DOHH2 (cell line): Measurements from ENCODE around the gene SEMA5A.

Experiments used
- H3F3A ChIP-seq: fragments of 200-600 bp; sonication (generic), shearing (Covaris generic); 2 replicates; pipeline ENCODE4 v1.6.0; 2016; ENCODE audit warnings: antibody characterized with exemption, mild to moderate bottlenecking; ENCODE audit not compliant: control insufficient read depth, insufficient read depth
- H3K27ac ChIP-seq: fragments of 200-600 bp; sonication (generic); 2 replicates; pipeline ENCODE4 v1.5.1; 2014; ENCODE audit warnings: low read depth, mild to moderate bottlenecking, low read length, moderate library complexity
- H3K27me3 ChIP-seq: fragments of 200-600 bp; sonication (generic); 2 replicates; pipeline ENCODE4 v1.6.1; 2014; ENCODE audit warnings: mild to moderate bottlenecking, low read length, mixed read lengths; ENCODE audit not compliant: control insufficient read depth
- H3K36me3 ChIP-seq: fragments of 200-600 bp; sonication (generic); 2 replicates; pipeline ENCODE4 v1.6.1; 2014; ENCODE audit warnings: mild to moderate bottlenecking, low read length, moderate library complexity, mixed read lengths; ENCODE audit not compliant: control insufficient read depth
- H3K4me1 ChIP-seq: fragments of 200-600 bp; sonication (generic); 2 replicates; pipeline ENCODE4 v1.6.1; 2014; ENCODE audit warnings: mild to moderate bottlenecking, low read length, mixed read lengths; ENCODE audit not compliant: control insufficient read depth
- H3K4me2 ChIP-seq: fragments of 200-600 bp; sonication (generic); 2 replicates; pipeline ENCODE4 v1.6.0; 2014; ENCODE audit warnings: mild to moderate bottlenecking, low read length, moderate library complexity
- H3K4me3 ChIP-seq: fragments of 200-600 bp; sonication (generic); 2 replicates; pipeline ENCODE4 v1.5.1; 2014; ENCODE audit warnings: mild to moderate bottlenecking, low read length, mixed read lengths
- H3K79me2 ChIP-seq: fragments of 200-600 bp; sonication (generic); 2 replicates; pipeline ENCODE4 v1.6.1; 2014; ENCODE audit warnings: mild to moderate bottlenecking, low read length, mixed read lengths; ENCODE audit not compliant: control insufficient read depth
- H3K9me2 ChIP-seq: fragments of 200-600 bp; sonication (generic); replicated peaks from 2 replicates; pipeline ENCODE4 v1.6.1; 2014; ENCODE audit warnings: mild to moderate bottlenecking, low read length, mixed read lengths; ENCODE audit not compliant: control insufficient read depth
- H3K9me3 ChIP-seq: fragments of 200-600 bp; sonication (generic); 2 replicates; pipeline ENCODE4 v1.6.1; 2014; ENCODE audit warnings: antibody characterized with exemption, low read length, mixed read lengths; ENCODE audit not compliant: control insufficient read depth, insufficient read depth
- H4K20me1 ChIP-seq: fragments of 200-600 bp; sonication (generic); 2 replicates; pipeline ENCODE4 v1.6.0; 2014; ENCODE audit warnings: low read depth, mild to moderate bottlenecking, antibody characterized with exemption, low read length, moderate library complexity; ENCODE audit not compliant: control insufficient read depth, insufficient read depth
- EZH2phosphoT487 ChIP-seq: fragments of 200-600 bp; sonication (generic); IDR thresholded peaks from 2 replicates; pipeline ENCODE4 v1.6.1; 2017; ENCODE audit warnings: borderline replicate concordance, mild to moderate bottlenecking, antibody characterized with exemption, low read length, moderate library complexity, mixed read lengths
- TF ChIP-seq, protein P1 (sequence below): fragments of 200-600 bp; sonication (generic); IDR thresholded peaks from one replicate; pipeline ENCODE4 v1.5.1; 2014; ENCODE audit warnings: antibody characterized with exemption, mild to moderate bottlenecking, low read depth, low read length; ENCODE audit not compliant: poor library complexity, severe bottlenecking

The SEMA5A gene

DNA sequence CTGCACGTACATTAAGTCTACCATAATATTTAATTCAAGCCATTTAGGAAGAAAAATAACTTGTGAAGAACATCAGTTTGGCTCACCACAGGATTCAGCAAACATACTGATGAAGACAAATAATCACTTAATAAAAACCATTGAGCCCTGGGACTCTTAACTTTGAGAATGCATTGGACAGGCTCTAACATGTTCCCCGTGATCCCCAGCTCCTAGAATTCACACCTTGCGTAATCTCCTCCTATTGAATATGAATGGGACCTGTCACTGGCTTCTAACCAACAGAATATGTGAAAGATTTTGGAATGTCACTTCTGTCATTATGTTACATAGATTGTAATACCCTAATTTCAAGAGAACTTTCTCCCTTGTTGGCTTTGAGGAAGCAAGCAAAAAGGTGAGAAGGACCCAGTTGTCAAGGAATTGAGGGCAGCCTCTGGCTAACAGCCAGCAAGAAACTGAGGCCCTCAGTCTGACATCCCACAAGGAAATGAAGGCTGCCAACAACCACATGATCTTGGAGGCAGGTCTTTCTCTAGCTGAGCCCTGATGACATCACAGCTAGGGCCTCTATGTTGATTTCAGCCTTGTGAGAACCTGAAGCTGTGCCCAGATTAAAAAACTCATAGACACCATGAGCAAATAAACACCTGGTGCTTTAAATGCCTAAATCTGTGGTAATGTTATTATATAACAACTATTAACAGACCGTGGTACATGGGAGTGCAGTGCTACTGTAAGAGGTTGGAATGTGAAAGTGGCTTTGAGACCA lies 433.2 kb downstream of the SEMA5A start:
- Histone ChIP-seq H4K20me1 (no peaks in the 10 kb centered on the region), H3K27me3 (no peaks in the 10 kb centered on the region), H3K27ac (no peak overlapping the region), H3K79me2 (no peaks in the 10 kb centered on the region), H3K4me2 (no peak overlapping the region), H3K36me3 (no peaks in the 10 kb centered on the region), H3K9me2 (no peaks in the 10 kb centered on the region), H3K4me1 (no peaks in the 10 kb centered on the region), H3K9me3 (no peaks in the 10 kb centered on the region), H3F3A (no peaks in the 10 kb centered on the region), H3K4me3 (no peak overlapping the region)
- TF ChIP-seq EZH2phosphoT487 = no peak
- TF ChIP-seq, protein P1, sequence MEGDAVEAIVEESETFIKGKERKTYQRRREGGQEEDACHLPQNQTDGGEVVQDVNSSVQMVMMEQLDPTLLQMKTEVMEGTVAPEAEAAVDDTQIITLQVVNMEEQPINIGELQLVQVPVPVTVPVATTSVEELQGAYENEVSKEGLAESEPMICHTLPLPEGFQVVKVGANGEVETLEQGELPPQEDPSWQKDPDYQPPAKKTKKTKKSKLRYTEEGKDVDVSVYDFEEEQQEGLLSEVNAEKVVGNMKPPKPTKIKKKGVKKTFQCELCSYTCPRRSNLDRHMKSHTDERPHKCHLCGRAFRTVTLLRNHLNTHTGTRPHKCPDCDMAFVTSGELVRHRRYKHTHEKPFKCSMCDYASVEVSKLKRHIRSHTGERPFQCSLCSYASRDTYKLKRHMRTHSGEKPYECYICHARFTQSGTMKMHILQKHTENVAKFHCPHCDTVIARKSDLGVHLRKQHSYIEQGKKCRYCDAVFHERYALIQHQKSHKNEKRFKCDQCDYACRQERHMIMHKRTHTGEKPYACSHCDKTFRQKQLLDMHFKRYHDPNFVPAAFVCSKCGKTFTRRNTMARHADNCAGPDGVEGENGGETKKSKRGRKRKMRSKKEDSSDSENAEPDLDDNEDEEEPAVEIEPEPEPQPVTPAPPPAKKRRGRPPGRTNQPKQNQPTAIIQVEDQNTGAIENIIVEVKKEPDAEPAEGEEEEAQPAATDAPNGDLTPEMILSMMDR = no peak

DNA sequence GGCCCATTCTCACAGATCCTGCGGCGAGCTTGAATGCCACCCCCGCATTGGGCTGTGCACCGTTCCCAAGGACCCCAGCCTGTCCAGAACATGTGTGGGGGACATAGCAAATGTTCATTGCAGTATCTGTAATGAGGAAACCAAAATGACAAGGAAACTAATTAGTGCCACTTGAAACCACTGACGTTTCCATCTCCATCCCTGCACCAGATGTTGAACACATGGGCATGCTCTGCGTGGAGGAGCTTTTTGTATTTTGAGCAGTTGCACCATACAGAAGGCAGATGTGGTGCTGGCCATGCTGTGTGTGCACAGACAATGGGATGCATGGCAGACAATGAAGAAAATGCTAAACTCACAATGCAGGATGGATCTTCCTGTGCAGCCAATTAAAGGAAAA lies 437.7 kb downstream of the SEMA5A start:
- H3K4me1 ChIP-seq = no peaks in the 10 kb centered on the region
- H3K27ac ChIP-seq = no peak overlapping the region
- H3K9me2 ChIP-seq = no peaks in the 10 kb centered on the region
- H3K4me2 ChIP-seq = no peak overlapping the region
- no peak for TF ChIP-seq EZH2phosphoT487
- TF ChIP-seq, protein P1 = no peak
- H3F3A ChIP-seq = no peaks in the 10 kb centered on the region
- H3K36me3 ChIP-seq = no peaks in the 10 kb centered on the region
- H3K79me2 ChIP-seq = no peaks in the 10 kb centered on the region
- H3K27me3 ChIP-seq = no peaks in the 10 kb centered on the region
- no peaks in the 10 kb centered on the region for H4K20me1 ChIP-seq
- H3K9me3 ChIP-seq = no peaks in the 10 kb centered on the region
- H3K4me3 ChIP-seq = no peak overlapping the region

DNA sequence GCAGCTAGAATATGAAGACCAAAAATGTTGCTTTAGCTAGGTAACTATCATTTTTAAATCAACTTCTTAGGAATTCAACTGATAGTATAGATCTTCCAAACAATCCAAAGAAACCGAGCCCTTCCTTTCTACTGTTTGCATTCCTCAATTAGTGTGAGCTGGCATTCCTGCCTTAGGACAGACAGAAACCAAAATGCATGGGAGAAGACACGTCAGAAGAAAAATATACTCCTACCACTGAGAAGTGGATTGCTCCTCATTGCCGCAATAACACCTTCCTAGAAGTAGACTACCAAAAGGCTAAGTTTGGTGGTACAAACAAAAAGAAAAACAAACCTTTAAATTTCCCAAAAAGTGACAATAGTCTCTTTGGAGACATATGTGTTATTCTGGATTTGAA lies 440.0 kb downstream of the SEMA5A start:
- Histone ChIP-seq H4K20me1 (no peaks in the 10 kb centered on the region), H3K9me3 (no peaks in the 10 kb centered on the region), H3K4me1 (no peaks in the 10 kb centered on the region), H3F3A (no peaks in the 10 kb centered on the region), H3K79me2 (no peaks in the 10 kb centered on the region), H3K27ac (no peak overlapping the region), H3K4me2 (no peak overlapping the region), H3K9me2 (no peaks in the 10 kb centered on the region), H3K36me3 (no peaks in the 10 kb centered on the region), H3K27me3 (no peaks in the 10 kb centered on the region), H3K4me3 (no peak overlapping the region)
- TF ChIP-seq, protein P1 = no peak
- TF ChIP-seq EZH2phosphoT487 = no peak
